GM23338 (cell line): ENCODE measurements around the gene ARHGAP27. TPM values are rescaled to one million over a fixed set of nuclear protein-coding genes. Genes with fewer than 3 reads are reported as not detected.

Source experiments
- ATAC-seq: fragments of 200-7000 bp; cut with Tn5 transposase; 3 replicates; pipeline ENCODE4 v1.9.1; 2020
- DNase-seq: peaks from one replicate; pipeline ENCODE4 v3.0.0-alpha.2; 2015; ENCODE audit warnings: low spot score
- H2AFZ ChIP-seq: fragments of 200-600 bp; sonication (generic); 2 replicates; pipeline ENCODE4 v1.8.0; 2016; ENCODE audit warnings: antibody characterized with exemption, mild to moderate bottlenecking, moderate library complexity
- H3F3A ChIP-seq: fragments of 200-600 bp; sonication (generic); replicated peaks from 2 replicates; pipeline ENCODE4 v1.8.0; 2017; ENCODE audit warnings: antibody characterized with exemption, mixed run types, low read depth
- H3K27ac ChIP-seq: fragments of 200-600 bp; sonication (generic); 2 replicates; pipeline ENCODE4 v1.6.1; 2016; ENCODE audit warnings: low read depth
- H3K27me3 ChIP-seq: fragments of 200-600 bp; sonication (generic); 2 replicates; pipeline ENCODE4 v1.8.0; 2016; ENCODE audit warnings: mild to moderate bottlenecking, mixed run types, moderate library complexity; ENCODE audit not compliant: insufficient read depth
- H3K36me3 ChIP-seq: fragments of 200-600 bp; sonication (generic); 2 replicates; pipeline ENCODE4 v1.8.0; 2016; ENCODE audit warnings: mild to moderate bottlenecking; ENCODE audit not compliant: insufficient read depth
- H3K4me1 ChIP-seq: fragments of 200-600 bp; sonication (generic); 2 replicates; pipeline ENCODE4 v1.8.0; 2016; ENCODE audit warnings: mild to moderate bottlenecking, moderate library complexity; ENCODE audit not compliant: insufficient read depth
- H3K4me2 ChIP-seq: fragments of 200-600 bp; sonication (generic); 2 replicates; pipeline ENCODE4 v1.7.1; 2017; ENCODE audit warnings: mixed run types
- H3K4me3 ChIP-seq: fragments of 200-600 bp; sonication (generic); 2 replicates; pipeline ENCODE4 v1.6.1; 2016; ENCODE audit warnings: mixed run types
- H3K79me2 ChIP-seq: fragments of 200-600 bp; sonication (generic); replicated peaks from 2 replicates; pipeline ENCODE4 v1.8.0; 2017; ENCODE audit warnings: mild to moderate bottlenecking; ENCODE audit not compliant: insufficient read depth
- H3K9me2 ChIP-seq: fragments of 200-600 bp; sonication (generic); 2 replicates; pipeline ENCODE4 v1.8.0; 2017; ENCODE audit not compliant: insufficient read depth
- H4K20me1 ChIP-seq: fragments of 200-600 bp; sonication (generic); replicated peaks from 2 replicates; pipeline ENCODE4 v1.8.0; 2017; ENCODE audit warnings: mild to moderate bottlenecking; ENCODE audit not compliant: insufficient read depth
- H3K27ac Mint-ChIP-seq: 2 replicates; pipeline ENCODE4 v1.8.0; 2020; ENCODE audit warnings: inconsistent platforms, mild to moderate bottlenecking, moderate library complexity, mixed read lengths
- H3K27me3 Mint-ChIP-seq: 3 replicates; pipeline ENCODE4 v1.8.0; 2022; ENCODE audit warnings: low read depth, mild to moderate bottlenecking, moderate library complexity, mixed read lengths, inconsistent platforms; ENCODE audit not compliant: insufficient read depth, poor library complexity
- H3K36me3 Mint-ChIP-seq: 3 replicates; pipeline ENCODE4 v1.8.0; 2021; ENCODE audit warnings: low read depth, mild to moderate bottlenecking, inconsistent platforms, moderate library complexity, mixed read lengths
- H3K4me1 Mint-ChIP-seq: 3 replicates; pipeline ENCODE4 v1.8.0; 2020; ENCODE audit warnings: mild to moderate bottlenecking, inconsistent platforms, mixed read lengths
- H3K4me3 Mint-ChIP-seq: 3 replicates; pipeline ENCODE4 v1.8.0; 2021; ENCODE audit warnings: moderate library complexity, mild to moderate bottlenecking, inconsistent platforms, mixed read lengths
- H3K9me3 Mint-ChIP-seq: 3 replicates; pipeline ENCODE4 v1.8.0; 2020; ENCODE audit warnings: moderate library complexity, mild to moderate bottlenecking, inconsistent platforms, mixed read lengths
- EZH2 ChIP-seq: fragments of 200-600 bp; sonication (generic); IDR thresholded peaks from one replicate; pipeline ENCODE4 v1.8.0; 2017; ENCODE audit warnings: antibody characterized with exemption, mild to moderate bottlenecking, low read depth; ENCODE audit not compliant: unreplicated experiment
- EZH2phosphoT487 ChIP-seq: fragments of 200-600 bp; sonication (generic); IDR thresholded peaks from one replicate; pipeline ENCODE4 v1.8.1; 2018; ENCODE audit warnings: antibody characterized with exemption; ENCODE audit not compliant: unreplicated experiment
- JUNB ChIP-seq: IDR thresholded peaks from one replicate; pipeline ENCODE4 v1.6.1; 2016; ENCODE audit warnings: antibody characterized with exemption; ENCODE audit not compliant: unreplicated experiment
- NANOG ChIP-seq: IDR thresholded peaks from 2 replicates; pipeline ENCODE4 v1.6.1; 2016; ENCODE audit warnings: antibody characterized with exemption, borderline replicate concordance
- POLR2AphosphoS5 ChIP-seq: IDR thresholded peaks from 2 replicates; pipeline ENCODE4 v1.6.1; 2016; ENCODE audit warnings: antibody characterized with exemption, low read depth
- STAT1 ChIP-seq: IDR thresholded peaks from one replicate; pipeline ENCODE4 v1.6.1; 2016; ENCODE audit warnings: antibody characterized with exemption; ENCODE audit not compliant: unreplicated experiment
- ZNF331 ChIP-seq: fragments of 250-450 bp; sonication (Bioruptor Pico); IDR thresholded peaks from 2 replicates; pipeline ENCODE4 v1.5.0; 2020; ENCODE audit warnings: low read depth, mild to moderate bottlenecking, moderate library complexity
- polyA plus RNA-seq: library from polyadenylated mRNA; unstranded; fragments of >200 nt; fragmentation: Nextera tagmentation; extraction: Ambion mirVana; gene quantifications from 2 replicates; pipeline ENCODE4 v1.2.1, GENCODE V29; 2016
- total RNA-seq: library from RNA; depleted of rRNA; stranded (reverse); fragments of >200 nt; shearing (Covaris generic); gene quantifications from 2 replicates; pipeline ENCODE4 v1.2.3, GENCODE V29; 2014
- TF ChIP-seq, protein P1 (sequence below): fragments of 250-450 bp; sonication (Bioruptor Pico); IDR thresholded peaks from 2 replicates; pipeline ENCODE4 v1.5.0; 2020; ENCODE audit warnings: mild to moderate bottlenecking, moderate library complexity
- TF ChIP-seq, protein P2 (sequence below): IDR thresholded peaks from one replicate; pipeline ENCODE4 v1.6.1; 2018; ENCODE audit warnings: antibody characterized with exemption; ENCODE audit not compliant: unreplicated experiment
- TF ChIP-seq, protein P3 (sequence below): IDR thresholded peaks from 2 replicates; pipeline ENCODE4 v1.6.1; 2016; ENCODE audit warnings: antibody characterized with exemption

The ARHGAP27 gene
- total and polyA plus RNA-seq, 2 experiments from 2014 or later, result 5.9 to 17.7 TPM

DNA sequence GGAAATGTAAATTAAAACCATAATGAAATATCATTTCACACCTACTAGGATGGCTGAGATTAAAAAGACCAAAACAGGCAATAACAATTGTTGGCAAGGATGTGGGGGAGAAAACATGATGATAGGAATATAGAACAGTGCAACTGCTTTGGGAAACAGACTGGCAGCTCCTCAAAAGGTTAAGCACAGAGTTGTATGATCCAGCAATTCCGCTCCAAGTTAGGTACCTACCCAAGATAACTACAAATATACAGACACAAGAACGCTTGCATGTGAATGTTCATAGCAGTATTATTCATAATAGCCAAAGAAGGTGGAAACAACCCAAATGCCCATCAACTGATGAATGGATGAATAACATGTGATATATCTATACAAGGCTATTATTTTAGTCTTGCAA, 80.8 kb downstream of the ARHGAP27 start:
- Mint-ChIP-seq H3K27ac (no peak overlapping the region), H3K4me1 (peaks cover 2% of the 10 kb centered on the region; the same call in 1 of the 3 replicates), H3K9me3 (peaks cover 9% of the 10 kb centered on the region; the same call in 2 of the 3 replicates), H3K4me3 (no peak overlapping the region), H3K27me3 (peaks cover 6% of the 10 kb centered on the region), H3K36me3 (no peaks in the 10 kb centered on the region; the same call in 2 of the 3 replicates)
- Histone ChIP-seq H3K4me2 (no peak overlapping the region), H3F3A (no peaks in the 10 kb centered on the region), H4K20me1 (no peaks in the 10 kb centered on the region), H3K27ac (no peak overlapping the region), H3K79me2 (no peaks in the 10 kb centered on the region), H2AFZ (no peak overlapping the region), H3K9me2 (no peaks in the 10 kb centered on the region), H3K4me3 (no peak overlapping the region), H3K4me1 (no peaks in the 10 kb centered on the region), H3K36me3 (no peaks in the 10 kb centered on the region), H3K27me3 (no peaks in the 10 kb centered on the region)
- no peak for ATAC-seq
- TF ChIP-seq EZH2phosphoT487 (no peak), ZNF331 (CRISPR knock-in tag) (no peak)
- DNase-seq, result no peak

DNA sequence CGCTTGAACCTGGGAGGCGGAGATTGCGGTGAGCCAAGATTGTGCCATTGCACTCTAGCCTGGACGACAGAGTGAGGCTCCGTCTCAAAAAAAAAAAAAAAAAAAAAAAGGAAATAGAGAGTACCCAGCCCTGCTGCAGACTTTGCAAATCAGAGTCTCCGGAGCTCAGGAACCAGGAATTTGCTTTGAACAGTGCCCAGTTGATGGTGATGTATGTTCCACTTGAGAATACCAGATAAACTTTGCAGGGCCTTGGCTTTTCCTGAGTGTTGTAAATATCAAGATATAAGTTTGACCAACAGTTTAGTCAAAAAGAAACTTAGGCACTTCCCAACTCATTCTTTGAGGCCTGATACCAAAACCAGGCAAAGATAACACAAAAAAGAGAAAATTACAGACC, 85.2 kb downstream of the ARHGAP27 start:
- Histone ChIP-seq H3K79me2 (no peaks in the 10 kb centered on the region), H3K4me1 (peaks cover 3% of the 10 kb centered on the region; the same call in 1 of the 2 replicates), H3K4me3 (no peak overlapping the region), H3K4me2 (no peak overlapping the region), H3K27ac (no peak overlapping the region), H2AFZ (no peak overlapping the region), H4K20me1 (no peaks in the 10 kb centered on the region), H3K27me3 (no peaks in the 10 kb centered on the region), H3K9me2 (no peaks in the 10 kb centered on the region), H3F3A (no peaks in the 10 kb centered on the region), H3K36me3 (no peaks in the 10 kb centered on the region)
- Mint-ChIP-seq H3K27ac (no peak overlapping the region), H3K9me3 (peaks cover 10% of the 10 kb centered on the region; the same call in 2 of the 3 replicates), H3K4me3 (no peak overlapping the region), H3K36me3 (no peaks in the 10 kb centered on the region; the same call in 2 of the 3 replicates), H3K27me3 (peaks cover 3% of the 10 kb centered on the region), H3K4me1 (peaks cover under 1% of the 10 kb centered on the region)
- DNase-seq (no peak), ATAC-seq (no peak)
- no peak for TF ChIP-seq JUNB
- no peak for TF ChIP-seq EZH2phosphoT487
- TF ChIP-seq STAT1, result no peak
- no peak for TF ChIP-seq POLR2AphosphoS5
- TF ChIP-seq, protein P1, sequence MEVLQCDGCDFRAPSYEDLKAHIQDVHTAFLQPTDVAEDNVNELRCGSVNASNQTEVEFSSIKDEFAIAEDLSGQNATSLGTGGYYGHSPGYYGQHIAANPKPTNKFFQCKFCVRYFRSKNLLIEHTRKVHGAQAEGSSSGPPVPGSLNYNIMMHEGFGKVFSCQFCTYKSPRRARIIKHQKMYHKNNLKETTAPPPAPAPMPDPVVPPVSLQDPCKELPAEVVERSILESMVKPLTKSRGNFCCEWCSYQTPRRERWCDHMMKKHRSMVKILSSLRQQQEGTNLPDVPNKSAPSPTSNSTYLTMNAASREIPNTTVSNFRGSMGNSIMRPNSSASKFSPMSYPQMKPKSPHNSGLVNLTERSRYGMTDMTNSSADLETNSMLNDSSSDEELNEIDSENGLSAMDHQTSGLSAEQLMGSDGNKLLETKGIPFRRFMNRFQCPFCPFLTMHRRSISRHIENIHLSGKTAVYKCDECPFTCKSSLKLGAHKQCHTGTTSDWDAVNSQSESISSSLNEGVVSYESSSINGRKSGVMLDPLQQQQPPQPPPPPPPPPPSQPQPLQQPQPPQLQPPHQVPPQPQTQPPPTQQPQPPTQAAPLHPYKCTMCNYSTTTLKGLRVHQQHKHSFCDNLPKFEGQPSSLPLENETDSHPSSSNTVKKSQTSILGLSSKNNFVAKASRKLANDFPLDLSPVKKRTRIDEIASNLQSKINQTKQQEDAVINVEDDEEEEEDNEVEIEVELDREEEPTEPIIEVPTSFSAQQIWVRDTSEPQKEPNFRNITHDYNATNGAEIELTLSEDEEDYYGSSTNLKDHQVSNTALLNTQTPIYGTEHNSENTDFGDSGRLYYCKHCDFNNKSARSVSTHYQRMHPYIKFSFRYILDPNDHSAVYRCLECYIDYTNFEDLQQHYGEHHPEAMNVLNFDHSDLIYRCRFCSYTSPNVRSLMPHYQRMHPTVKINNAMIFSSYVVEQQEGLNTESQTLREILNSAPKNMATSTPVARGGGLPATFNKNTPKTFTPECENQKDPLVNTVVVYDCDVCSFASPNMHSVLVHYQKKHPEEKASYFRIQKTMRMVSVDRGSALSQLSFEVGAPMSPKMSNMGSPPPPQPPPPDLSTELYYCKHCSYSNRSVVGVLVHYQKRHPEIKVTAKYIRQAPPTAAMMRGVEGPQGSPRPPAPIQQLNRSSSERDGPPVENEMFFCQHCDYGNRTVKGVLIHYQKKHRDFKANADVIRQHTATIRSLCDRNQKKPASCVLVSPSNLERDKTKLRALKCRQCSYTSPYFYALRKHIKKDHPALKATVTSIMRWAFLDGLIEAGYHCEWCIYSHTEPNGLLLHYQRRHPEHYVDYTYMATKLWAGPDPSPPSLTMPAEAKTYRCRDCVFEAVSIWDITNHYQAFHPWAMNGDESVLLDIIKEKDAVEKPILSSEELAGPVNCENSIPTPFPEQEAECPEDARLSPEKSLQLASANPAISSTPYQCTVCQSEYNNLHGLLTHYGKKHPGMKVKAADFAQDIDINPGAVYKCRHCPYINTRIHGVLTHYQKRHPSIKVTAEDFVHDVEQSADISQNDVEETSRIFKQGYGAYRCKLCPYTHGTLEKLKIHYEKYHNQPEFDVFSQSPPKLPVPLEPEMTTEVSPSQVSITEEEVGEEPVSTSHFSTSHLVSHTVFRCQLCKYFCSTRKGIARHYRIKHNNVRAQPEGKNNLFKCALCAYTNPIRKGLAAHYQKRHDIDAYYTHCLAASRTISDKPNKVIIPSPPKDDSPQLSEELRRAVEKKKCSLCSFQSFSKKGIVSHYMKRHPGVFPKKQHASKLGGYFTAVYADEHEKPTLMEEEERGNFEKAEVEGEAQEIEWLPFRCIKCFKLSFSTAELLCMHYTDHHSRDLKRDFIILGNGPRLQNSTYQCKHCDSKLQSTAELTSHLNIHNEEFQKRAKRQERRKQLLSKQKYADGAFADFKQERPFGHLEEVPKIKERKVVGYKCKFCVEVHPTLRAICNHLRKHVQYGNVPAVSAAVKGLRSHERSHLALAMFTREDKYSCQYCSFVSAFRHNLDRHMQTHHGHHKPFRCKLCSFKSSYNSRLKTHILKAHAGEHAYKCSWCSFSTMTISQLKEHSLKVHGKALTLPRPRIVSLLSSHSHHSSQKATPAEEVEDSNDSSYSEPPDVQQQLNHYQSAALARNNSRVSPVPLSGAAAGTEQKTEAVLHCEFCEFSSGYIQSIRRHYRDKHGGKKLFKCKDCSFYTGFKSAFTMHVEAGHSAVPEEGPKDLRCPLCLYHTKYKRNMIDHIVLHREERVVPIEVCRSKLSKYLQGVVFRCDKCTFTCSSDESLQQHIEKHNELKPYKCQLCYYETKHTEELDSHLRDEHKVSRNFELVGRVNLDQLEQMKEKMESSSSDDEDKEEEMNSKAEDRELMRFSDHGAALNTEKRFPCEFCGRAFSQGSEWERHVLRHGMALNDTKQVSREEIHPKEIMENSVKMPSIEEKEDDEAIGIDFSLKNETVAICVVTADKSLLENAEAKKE (CRISPR knock-in tag), result no peak
- TF ChIP-seq NANOG, result no peak
- no peak for TF ChIP-seq EZH2
- TF ChIP-seq, protein P2, sequence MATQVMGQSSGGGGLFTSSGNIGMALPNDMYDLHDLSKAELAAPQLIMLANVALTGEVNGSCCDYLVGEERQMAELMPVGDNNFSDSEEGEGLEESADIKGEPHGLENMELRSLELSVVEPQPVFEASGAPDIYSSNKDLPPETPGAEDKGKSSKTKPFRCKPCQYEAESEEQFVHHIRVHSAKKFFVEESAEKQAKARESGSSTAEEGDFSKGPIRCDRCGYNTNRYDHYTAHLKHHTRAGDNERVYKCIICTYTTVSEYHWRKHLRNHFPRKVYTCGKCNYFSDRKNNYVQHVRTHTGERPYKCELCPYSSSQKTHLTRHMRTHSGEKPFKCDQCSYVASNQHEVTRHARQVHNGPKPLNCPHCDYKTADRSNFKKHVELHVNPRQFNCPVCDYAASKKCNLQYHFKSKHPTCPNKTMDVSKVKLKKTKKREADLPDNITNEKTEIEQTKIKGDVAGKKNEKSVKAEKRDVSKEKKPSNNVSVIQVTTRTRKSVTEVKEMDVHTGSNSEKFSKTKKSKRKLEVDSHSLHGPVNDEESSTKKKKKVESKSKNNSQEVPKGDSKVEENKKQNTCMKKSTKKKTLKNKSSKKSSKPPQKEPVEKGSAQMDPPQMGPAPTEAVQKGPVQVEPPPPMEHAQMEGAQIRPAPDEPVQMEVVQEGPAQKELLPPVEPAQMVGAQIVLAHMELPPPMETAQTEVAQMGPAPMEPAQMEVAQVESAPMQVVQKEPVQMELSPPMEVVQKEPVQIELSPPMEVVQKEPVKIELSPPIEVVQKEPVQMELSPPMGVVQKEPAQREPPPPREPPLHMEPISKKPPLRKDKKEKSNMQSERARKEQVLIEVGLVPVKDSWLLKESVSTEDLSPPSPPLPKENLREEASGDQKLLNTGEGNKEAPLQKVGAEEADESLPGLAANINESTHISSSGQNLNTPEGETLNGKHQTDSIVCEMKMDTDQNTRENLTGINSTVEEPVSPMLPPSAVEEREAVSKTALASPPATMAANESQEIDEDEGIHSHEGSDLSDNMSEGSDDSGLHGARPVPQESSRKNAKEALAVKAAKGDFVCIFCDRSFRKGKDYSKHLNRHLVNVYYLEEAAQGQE, result no peak
- TF ChIP-seq, protein P3, sequence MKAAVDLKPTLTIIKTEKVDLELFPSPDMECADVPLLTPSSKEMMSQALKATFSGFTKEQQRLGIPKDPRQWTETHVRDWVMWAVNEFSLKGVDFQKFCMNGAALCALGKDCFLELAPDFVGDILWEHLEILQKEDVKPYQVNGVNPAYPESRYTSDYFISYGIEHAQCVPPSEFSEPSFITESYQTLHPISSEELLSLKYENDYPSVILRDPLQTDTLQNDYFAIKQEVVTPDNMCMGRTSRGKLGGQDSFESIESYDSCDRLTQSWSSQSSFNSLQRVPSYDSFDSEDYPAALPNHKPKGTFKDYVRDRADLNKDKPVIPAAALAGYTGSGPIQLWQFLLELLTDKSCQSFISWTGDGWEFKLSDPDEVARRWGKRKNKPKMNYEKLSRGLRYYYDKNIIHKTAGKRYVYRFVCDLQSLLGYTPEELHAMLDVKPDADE, result no peak
